ENCODE data around the gene FOXD4. TPM values are rescaled to one million over a fixed set of nuclear protein-coding genes. Genes with fewer than 3 reads are reported as not detected.
"Not testable (repeated sequence)": the region's sequence is repeated elsewhere in the genome, so short reads cannot be mapped to it uniquely, and the experiment has no call there.

The FOXD4 gene
- total RNA-seq, 2 donors from 2014 or later = 0.99 TPM; not detected in 1

DNA sequence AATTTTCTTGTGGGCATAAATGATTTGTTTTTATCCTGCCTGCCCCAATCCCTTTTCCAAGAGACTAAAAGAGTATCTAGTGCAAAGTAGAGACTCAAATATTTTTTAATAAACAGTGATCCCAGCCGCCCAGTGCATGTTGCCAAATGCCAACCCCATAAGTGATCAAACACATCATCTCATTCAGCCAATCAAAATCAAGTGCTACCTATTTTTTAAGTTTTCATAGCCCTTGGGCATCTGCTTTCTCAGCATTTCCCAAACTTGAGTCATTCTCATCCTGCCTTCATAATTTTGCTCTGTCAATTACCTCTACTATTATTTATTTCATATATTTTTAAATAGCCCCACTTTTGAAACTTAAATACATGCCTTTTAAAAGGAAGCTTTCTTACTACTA lies 27.4 kb downstream of the FOXD4 start:
- H3K9me3 ChIP-seq; DNase-seq; intact Hi-C loops (cut with DNase I); ATAC-seq; H3K27me3 ChIP-seq; H3K4me1 ChIP-seq; H3K4me3 ChIP-seq; H3K36me3 ChIP-seq (replicated peaks in 1 of 2; ENCODE audit: insufficient read depth in 1 of 2, low read depth in 2 of 2); H3K27ac ChIP-seq: not testable (repeated sequence)
- 40 to 52% methylated on average over 1 of the region's 1 CpG for WGBS, 2 donors

- intact Hi-C loops (cut with DNase I); H3K27me3 ChIP-seq; H3K36me3 ChIP-seq (replicated peaks in 1 of 2; ENCODE audit: insufficient read depth in 1 of 2, low read depth in 2 of 2); DNase-seq; H3K27ac ChIP-seq; H3K4me3 ChIP-seq; H3K9me3 ChIP-seq; H3K4me1 ChIP-seq: not testable (repeated sequence)
- ATAC-seq = peak; percentile 90
- 0 to 8% methylated on average over 3 to 5 of the region's 11 CpGs for WGBS, 2 donors
- TF ChIP-seq, protein P1, sequence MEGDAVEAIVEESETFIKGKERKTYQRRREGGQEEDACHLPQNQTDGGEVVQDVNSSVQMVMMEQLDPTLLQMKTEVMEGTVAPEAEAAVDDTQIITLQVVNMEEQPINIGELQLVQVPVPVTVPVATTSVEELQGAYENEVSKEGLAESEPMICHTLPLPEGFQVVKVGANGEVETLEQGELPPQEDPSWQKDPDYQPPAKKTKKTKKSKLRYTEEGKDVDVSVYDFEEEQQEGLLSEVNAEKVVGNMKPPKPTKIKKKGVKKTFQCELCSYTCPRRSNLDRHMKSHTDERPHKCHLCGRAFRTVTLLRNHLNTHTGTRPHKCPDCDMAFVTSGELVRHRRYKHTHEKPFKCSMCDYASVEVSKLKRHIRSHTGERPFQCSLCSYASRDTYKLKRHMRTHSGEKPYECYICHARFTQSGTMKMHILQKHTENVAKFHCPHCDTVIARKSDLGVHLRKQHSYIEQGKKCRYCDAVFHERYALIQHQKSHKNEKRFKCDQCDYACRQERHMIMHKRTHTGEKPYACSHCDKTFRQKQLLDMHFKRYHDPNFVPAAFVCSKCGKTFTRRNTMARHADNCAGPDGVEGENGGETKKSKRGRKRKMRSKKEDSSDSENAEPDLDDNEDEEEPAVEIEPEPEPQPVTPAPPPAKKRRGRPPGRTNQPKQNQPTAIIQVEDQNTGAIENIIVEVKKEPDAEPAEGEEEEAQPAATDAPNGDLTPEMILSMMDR (IDR thresholded peaks at IDR 0.05) = peak in 1 of 7 experiments; percentile 20
Measured at GRCh38 chr9:88396-89037, 29.7 kb downstream of the FOXD4 start.

DNA sequence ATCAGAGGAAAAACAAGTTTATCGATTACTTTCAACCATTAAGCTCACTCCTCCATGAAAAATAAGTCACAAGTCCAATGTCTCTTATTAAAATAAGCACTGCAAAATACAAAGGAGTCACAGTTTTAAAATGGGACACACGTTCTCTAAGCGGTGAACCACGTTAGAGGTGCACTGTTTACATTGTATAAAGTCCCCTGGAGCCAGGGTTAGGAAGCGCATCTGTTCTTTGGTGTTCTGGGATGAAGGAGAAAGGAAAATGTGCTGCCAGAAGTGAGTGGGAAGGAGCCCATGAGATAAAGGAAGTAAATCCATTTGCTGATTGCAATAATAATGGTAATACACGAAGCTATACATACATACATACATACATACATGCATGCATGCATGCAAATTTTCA lies 30.4 kb downstream of the FOXD4 start:
- DNase-seq; H3K4me1 ChIP-seq; H3K36me3 ChIP-seq (replicated peaks in 1 of 2; ENCODE audit: insufficient read depth in 1 of 2, low read depth in 2 of 2); ATAC-seq; H3K9me3 ChIP-seq; H3K4me3 ChIP-seq; H3K27me3 ChIP-seq; intact Hi-C loops (cut with DNase I); H3K27ac ChIP-seq: not testable (repeated sequence)
- WGBS, 2 donors = 35 to 44% methylated on average over 6 of the region's 6 CpGs

DNA sequence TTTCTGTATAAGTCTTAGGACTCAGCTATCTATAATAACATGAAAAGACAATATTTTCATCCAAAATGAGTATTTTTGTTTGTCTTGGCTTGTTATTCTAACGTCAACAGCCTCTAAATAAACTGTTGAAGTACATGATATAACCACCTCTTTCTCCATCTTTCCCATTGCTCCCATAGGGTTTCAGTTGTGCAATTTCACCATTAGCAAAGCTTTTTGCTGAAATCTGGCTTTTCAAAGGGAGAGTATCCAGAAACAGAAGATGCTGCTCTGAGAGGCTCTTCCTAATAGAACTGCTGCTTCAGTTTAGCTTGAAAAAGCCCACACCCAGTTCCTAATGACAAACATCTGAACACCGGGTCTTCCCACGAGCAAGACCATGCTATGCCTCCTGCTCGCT lies 31.1 kb downstream of the FOXD4 start:
- intact Hi-C loops (cut with DNase I) = not testable (repeated sequence)
- 37% methylated on average over 2 of the region's 4 CpGs; no CpG with 5 or more reads in 1 of the 2 donors for WGBS, 2 donors

GRCh38 chr9:86697-87096 lies 31.5 kb downstream of the FOXD4 start:
- H3K36me3 ChIP-seq (replicated peaks in 1 of 2; ENCODE audit: insufficient read depth in 1 of 2, low read depth in 2 of 2); H3K4me1 ChIP-seq; DNase-seq; intact Hi-C loops (cut with DNase I); H3K9me3 ChIP-seq; ATAC-seq; H3K27ac ChIP-seq; H3K4me3 ChIP-seq; H3K27me3 ChIP-seq: not testable (repeated sequence)

More for the DNA sequence above, 31.1 kb downstream of the FOXD4 start:
- not testable (repeated sequence) for H3K9me3 ChIP-seq; ATAC-seq; H3K4me1 ChIP-seq; H3K27me3 ChIP-seq; H3K27ac ChIP-seq; H3K4me3 ChIP-seq; H3K36me3 ChIP-seq (replicated peaks in 1 of 2; ENCODE audit: insufficient read depth in 1 of 2, low read depth in 2 of 2); DNase-seq

GRCh38 chr9:82932-83689 lies 35.1 kb downstream of the FOXD4 start:
- WGBS, 2 donors = 78% methylated on average over 8 of the region's 31 CpGs; no CpG with 5 or more reads in 1 of the 2 donors
- H3K27ac ChIP-seq; DNase-seq; H3K4me3 ChIP-seq; H3K36me3 ChIP-seq (replicated peaks in 1 of 2; ENCODE audit: insufficient read depth in 1 of 2, low read depth in 2 of 2); H3K4me1 ChIP-seq; H3K9me3 ChIP-seq; H3K27me3 ChIP-seq; ATAC-seq; intact Hi-C loops (cut with DNase I): not testable (repeated sequence)

DNA sequence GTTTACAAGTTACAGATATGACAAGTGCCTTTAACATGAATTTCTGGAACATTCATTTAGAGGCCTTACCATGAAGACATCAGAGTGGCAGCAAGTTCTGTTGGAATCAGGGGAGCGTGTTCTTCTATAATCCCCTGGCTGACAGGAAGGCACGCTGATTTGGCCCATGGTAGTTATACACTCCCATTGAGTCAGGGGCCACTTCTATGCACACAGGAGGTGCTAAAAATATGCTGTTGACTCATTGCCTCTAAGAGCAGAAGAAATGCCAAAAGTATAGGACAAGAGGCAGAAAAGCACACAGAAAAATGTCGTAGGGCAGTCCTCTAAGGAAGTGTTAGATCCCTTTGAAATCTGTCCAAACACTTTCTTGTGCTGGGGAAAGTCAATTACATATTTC lies 39.9 kb downstream of the FOXD4 start:
- H3K27ac ChIP-seq; H3K36me3 ChIP-seq (replicated peaks in 1 of 2; ENCODE audit: insufficient read depth in 1 of 2, low read depth in 2 of 2); H3K9me3 ChIP-seq; ATAC-seq; H3K27me3 ChIP-seq; H3K4me3 ChIP-seq; intact Hi-C loops (cut with DNase I); DNase-seq; H3K4me1 ChIP-seq: not testable (repeated sequence)
- WGBS, 2 donors = 100% methylated on average over 1 of the region's 3 CpGs; no CpG with 5 or more reads in 1 of the 2 donors

- H3K27ac ChIP-seq; H3K36me3 ChIP-seq (replicated peaks in 1 of 2; ENCODE audit: insufficient read depth in 1 of 2, low read depth in 2 of 2); H3K27me3 ChIP-seq; ATAC-seq; DNase-seq; H3K4me1 ChIP-seq; H3K9me3 ChIP-seq; intact Hi-C loops (cut with DNase I); H3K4me3 ChIP-seq: not testable (repeated sequence)
- WGBS, 2 donors = 74 to 82% methylated on average over 2 of the region's 3 CpGs
Measured at GRCh38 chr9:76389-76788, 41.8 kb downstream of the FOXD4 start.

DNA sequence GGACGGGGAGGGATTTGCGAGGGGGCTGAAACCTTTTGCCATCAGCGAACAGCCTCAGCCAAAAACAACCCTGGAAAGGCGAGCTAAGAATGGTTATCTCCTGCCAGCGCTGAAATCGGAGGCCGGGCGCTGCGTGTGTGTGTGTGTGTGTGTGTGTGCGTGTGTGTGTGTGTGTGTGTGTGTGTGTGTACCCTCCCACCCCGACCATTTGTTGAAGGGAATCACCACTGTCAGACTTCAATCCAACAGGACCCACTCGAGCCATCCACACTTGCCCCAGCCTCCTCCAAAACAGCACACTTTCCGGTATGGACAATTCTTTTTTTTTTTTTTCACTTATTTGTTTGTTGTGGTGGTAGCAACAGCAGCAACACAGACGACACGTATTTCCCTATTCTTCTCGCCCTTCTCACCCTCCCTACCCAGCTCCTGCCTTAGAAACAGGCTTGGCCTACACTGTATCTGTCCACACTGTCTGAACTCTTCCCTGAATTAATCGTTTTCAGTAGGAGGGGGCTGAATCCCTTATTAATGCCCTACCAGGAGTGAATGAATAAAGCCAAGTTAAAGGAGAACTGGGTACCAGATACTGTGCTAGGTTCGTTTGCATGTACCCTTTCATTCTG lies 44.2 kb downstream of the FOXD4 start:
- DNase-seq; H3K4me1 ChIP-seq; intact Hi-C loops (cut with DNase I); H3K36me3 ChIP-seq (replicated peaks in 1 of 2; ENCODE audit: insufficient read depth in 1 of 2, low read depth in 2 of 2); H3K27me3 ChIP-seq; H3K27ac ChIP-seq; H3K4me3 ChIP-seq; ATAC-seq; H3K9me3 ChIP-seq: not testable (repeated sequence)
- 26 to 32% methylated on average over 11 to 17 of the region's 18 CpGs for WGBS, 2 donors

DNA sequence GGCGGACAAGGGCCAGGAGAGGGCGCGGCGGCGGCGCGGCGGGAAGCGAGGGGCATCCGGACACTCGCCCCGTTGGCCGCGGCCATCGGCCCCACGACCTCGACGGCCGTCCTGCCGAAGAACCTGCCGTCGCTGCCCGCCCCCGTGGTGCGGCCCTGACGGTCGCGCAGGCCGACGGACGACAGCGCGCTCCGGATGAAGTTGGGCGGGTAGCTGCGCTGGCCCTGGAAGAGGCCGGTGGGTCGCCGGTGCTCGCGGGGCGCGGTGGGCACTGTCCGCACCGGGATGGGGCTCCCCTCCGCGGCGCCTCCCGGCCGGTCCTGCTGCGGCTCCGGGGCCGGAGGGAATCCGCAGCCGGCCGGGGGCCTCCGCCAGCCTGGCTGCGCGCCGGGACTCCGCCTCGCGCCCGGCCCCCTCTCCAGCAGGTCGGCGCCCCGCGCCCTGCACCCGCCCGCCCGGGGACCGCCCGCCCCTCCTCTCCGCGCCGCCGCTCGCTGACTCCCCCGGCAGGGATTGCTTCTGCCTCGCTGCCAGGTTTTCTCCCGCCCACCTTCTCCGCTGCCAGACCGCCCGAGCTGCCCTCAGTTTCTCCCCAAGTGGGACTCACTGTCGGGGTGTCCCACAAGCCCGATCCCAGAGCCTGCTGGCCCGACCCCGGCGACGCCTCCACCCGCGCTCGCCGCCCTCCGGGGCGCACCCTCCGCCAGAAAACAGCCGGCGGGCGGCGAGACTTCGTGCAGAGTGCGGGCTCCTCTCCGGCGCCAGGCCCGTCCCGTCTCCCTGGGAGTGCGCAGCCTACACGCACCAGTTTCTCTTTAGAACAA lies 44.9 kb downstream of the FOXD4 start:
- H3K36me3 ChIP-seq (replicated peaks in 1 of 2; ENCODE audit: insufficient read depth in 1 of 2, low read depth in 2 of 2); H3K4me1 ChIP-seq; H3K27me3 ChIP-seq; intact Hi-C loops (cut with DNase I); H3K9me3 ChIP-seq; H3K27ac ChIP-seq: not testable (repeated sequence)
- H3K4me3 ChIP-seq = peak overlapping the region in 1 of 2 donors; percentile 45
- DNase-seq (peak in 2 of 4 donors; percentile 16), ATAC-seq (peak; percentile 59)
- 0 to 2% methylated on average over 12 to 70 of the region's 109 CpGs for WGBS, 2 donors

All from body of pancreas (tissue), 4 donors.